Thyroid gland (tissue), 4 donors: ENCODE results near the gene EHD4. TPM values are rescaled to one million over a fixed set of nuclear protein-coding genes. Genes with fewer than 3 reads are reported as not detected.
A peak's percentile ranks its signal among the peaks of the same experiment; 100 is the strongest.

ENCODE experiments used
- DNase-seq, 2 donors: peaks; one replicate each; pipeline ENCODE4 v3.0.0-alpha.2; 2019
- H3K27ac ChIP-seq, 3 donors: fragments of 200-600 bp; sonication (generic); 1 replicate in 2 of 3; 2 replicates in 1 of 3; pipeline ENCODE4 v1.5.1; 2016 to 2019; ENCODE audit warnings: mild to moderate bottlenecking in 1 of 3, moderate library complexity in 1 of 3
- H3K27me3 ChIP-seq: fragments of 200-600 bp; sonication (generic); one replicate; pipeline ENCODE4 v1.5.1; 2019
- H3K36me3 ChIP-seq, 2 donors: fragments of 200-600 bp; sonication (generic); one replicate each; pipeline ENCODE4 v1.5.1; 2016 to 2019
- H3K4me1 ChIP-seq, 2 donors: fragments of 200-600 bp; sonication (generic); one replicate each; pipeline ENCODE4 v1.5.1; 2017 to 2019
- H3K4me3 ChIP-seq, 3 donors: fragments of 200-600 bp; sonication (generic); replicated peaks in 1 of 3; 1 replicate in 2 of 3; 2 replicates in 1 of 3; pipeline ENCODE4 v1.5.1; 2016; ENCODE audit warnings: mild to moderate bottlenecking in 1 of 3
- H3K9me3 ChIP-seq: fragments of 200-600 bp; sonication (generic); one replicate; pipeline ENCODE4 v1.5.1; 2017
- POLR2A ChIP-seq, 2 donors: fragments of 450-650 bp; IDR thresholded peaks; one replicate each; pipeline ENCODE4 v1.6.1; 2017; ENCODE audit warnings: antibody characterized with exemption in 2 of 2, mild to moderate bottlenecking in 2 of 2, moderate library complexity in 1 of 2
- WGBS, 2 donors: methylation state at CpG; one replicate each; pipeline ENCODE4 v1.1.5; 2017; 5-methylcytosine and 5-hydroxymethylcytosine counted together
- intact Hi-C: fragments of 100-400 bp; cut with DNase I; formaldehyde crosslinking; loops from one replicate; pipeline ENCODE4 v1.15.1; 2023
- total RNA-seq, 4 donors: library from RNA; depleted of rRNA; stranded (reverse); fragments of >200 nt; gene quantifications; one replicate each; pipeline ENCODE4 v1.2.3, GENCODE V29; 2016
- TF ChIP-seq, protein P1 (sequence below), 6 experiments: fragments of 200-600 bp in 3 of 6; fragments of 450-650 bp in 3 of 6; sonication (generic) in 3 of 6; IDR thresholded peaks; one replicate each; pipeline ENCODE4 v1.5.1; 2016 to 2019; ENCODE audit warnings: antibody characterized with exemption in 6 of 6, mild to moderate bottlenecking in 2 of 6, inconsistent platforms in 1 of 6, moderate library complexity in 1 of 6

The EHD4 gene
- total RNA-seq, 4 donors from 2014 or later = 29.7 to 66.7 (median 37.9) TPM

GRCh38 chr15:41984622-41985021 lies 12.3 kb upstream of the EHD4 start:
- no peak for DNase-seq
- Histone ChIP-seq H3K4me3 (no peak overlapping the region), H3K9me3 (no peaks in the 10 kb centered on the region), H3K4me1 (peaks cover 29 to 40% of the 10 kb centered on the region in 2 donors), H3K36me3 (no peaks in the 10 kb centered on the region), H3K27me3 (no peaks in the 10 kb centered on the region), H3K27ac (peak overlapping the region; percentile 29 to 81 (median 59))
- WGBS, 2 donors = 90 to 92% methylated on average over 5 of the region's 5 CpGs
- intact Hi-C loops = loop anchor here (5.0 kb wide), 1 partner anchor 78 kb away; no protein-coding TSS in a partner anchor
- TF ChIP-seq POLR2A (IDR thresholded peaks at IDR 0.05) = no peak
- TF ChIP-seq, protein P1, sequence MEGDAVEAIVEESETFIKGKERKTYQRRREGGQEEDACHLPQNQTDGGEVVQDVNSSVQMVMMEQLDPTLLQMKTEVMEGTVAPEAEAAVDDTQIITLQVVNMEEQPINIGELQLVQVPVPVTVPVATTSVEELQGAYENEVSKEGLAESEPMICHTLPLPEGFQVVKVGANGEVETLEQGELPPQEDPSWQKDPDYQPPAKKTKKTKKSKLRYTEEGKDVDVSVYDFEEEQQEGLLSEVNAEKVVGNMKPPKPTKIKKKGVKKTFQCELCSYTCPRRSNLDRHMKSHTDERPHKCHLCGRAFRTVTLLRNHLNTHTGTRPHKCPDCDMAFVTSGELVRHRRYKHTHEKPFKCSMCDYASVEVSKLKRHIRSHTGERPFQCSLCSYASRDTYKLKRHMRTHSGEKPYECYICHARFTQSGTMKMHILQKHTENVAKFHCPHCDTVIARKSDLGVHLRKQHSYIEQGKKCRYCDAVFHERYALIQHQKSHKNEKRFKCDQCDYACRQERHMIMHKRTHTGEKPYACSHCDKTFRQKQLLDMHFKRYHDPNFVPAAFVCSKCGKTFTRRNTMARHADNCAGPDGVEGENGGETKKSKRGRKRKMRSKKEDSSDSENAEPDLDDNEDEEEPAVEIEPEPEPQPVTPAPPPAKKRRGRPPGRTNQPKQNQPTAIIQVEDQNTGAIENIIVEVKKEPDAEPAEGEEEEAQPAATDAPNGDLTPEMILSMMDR (IDR thresholded peaks at IDR 0.05) = no peak

- no peak for DNase-seq
- Histone ChIP-seq H3K27ac (peak overlapping the region; percentile 47 to 90 (median 81)), H3K4me3 (no peak overlapping the region), H3K27me3 (no peaks in the 10 kb centered on the region), H3K4me1 (peaks cover 29 to 40% of the 10 kb centered on the region in 2 donors), H3K36me3 (no peaks in the 10 kb centered on the region), H3K9me3 (no peaks in the 10 kb centered on the region)
- intact Hi-C loops = no loop called here
- TF ChIP-seq POLR2A (IDR thresholded peaks at IDR 0.05) = no peak
- TF ChIP-seq, protein P1 (IDR thresholded peaks at IDR 0.05) = no peak
- WGBS, 2 donors = 90 to 92% methylated on average over 17 of the region's 17 CpGs
These were observed 11.5 kb upstream of the EHD4 start for GRCh38 chr15:41983621-41984571.

DNA sequence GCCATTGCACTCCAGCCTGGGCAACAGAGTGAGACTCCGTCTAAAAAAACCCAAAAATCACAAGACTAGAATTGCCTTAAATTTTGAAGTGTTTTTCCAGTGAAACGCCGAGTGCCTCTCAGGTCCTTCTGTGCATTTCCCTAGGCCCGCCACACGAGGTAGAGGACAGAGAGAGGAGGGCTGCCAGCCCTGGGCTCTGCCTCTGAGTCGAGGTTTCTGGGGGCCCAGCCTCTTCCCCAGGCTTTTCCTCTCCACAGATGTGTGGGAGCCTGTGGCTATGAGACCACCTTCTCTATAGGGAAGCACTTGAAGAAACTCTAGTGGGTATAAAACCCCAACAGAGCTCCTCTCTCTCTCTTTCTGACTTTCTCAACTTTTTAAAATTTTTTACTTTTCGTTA lies 10.9 kb upstream of the EHD4 start:
- H3K27me3 ChIP-seq = no peaks in the 10 kb centered on the region
- H3K9me3 ChIP-seq = no peaks in the 10 kb centered on the region
- no peak overlapping the region for H3K4me3 ChIP-seq
- WGBS, 2 donors = 41 to 43% methylated on average over 7 of the region's 7 CpGs
- H3K4me1 ChIP-seq = peaks cover 29 to 40% of the 10 kb centered on the region in 2 donors
- no peaks in the 10 kb centered on the region for H3K36me3 ChIP-seq
- TF ChIP-seq POLR2A (IDR thresholded peaks at IDR 0.05) = peak in 1 of 2 donors; percentile 47
- TF ChIP-seq, protein P1 (IDR thresholded peaks at IDR 0.05) = peak in 3 of 6 experiments; percentile 26 to 33 (median 29)
- intact Hi-C loops = no loop called here
- H3K27ac ChIP-seq = peak overlapping the region; percentile 47 to 90 (median 81)
- peak; percentile 75 to 77 for DNase-seq

GRCh38 chr15:41982133-41982930 lies 10.0 kb upstream of the EHD4 start:
- H3K9me3 ChIP-seq = no peaks in the 10 kb centered on the region
- intact Hi-C loops = no loop called here
- WGBS, 2 donors = 89 to 90% methylated on average over 9 to 10 of the region's 10 CpGs
- H3K27me3 ChIP-seq = no peaks in the 10 kb centered on the region
- TF ChIP-seq, protein P1 (IDR thresholded peaks at IDR 0.05) = no peak
- no peak for TF ChIP-seq POLR2A (IDR thresholded peaks at IDR 0.05)
- no peak overlapping the region for H3K4me3 ChIP-seq
- no peak for DNase-seq
- peaks cover 29 to 40% of the 10 kb centered on the region in 2 donors for H3K4me1 ChIP-seq
- no peaks in the 10 kb centered on the region for H3K36me3 ChIP-seq
- peak overlapping the region; percentile 47 to 90 (median 81) for H3K27ac ChIP-seq
